Epithelial cell of esophagus (primary cell): ENCODE results near the gene RNF223.
"Not testable (repeated sequence)": the region's sequence is repeated elsewhere in the genome, so short reads cannot be mapped to it uniquely, and the experiment has no call there.

Experiments used
- DNase-seq: peaks from one replicate; pipeline ENCODE4 v3.0.0; 2010; ENCODE audit warnings: low read depth
- H3K4me3 ChIP-seq: 2 replicates; pipeline ENCODE4 v1.5.1; 2011; ENCODE audit warnings: mild to moderate bottlenecking, low read length, control low read depth
- CTCF ChIP-seq: IDR thresholded peaks from 2 replicates; pipeline ENCODE4 v1.5.1; 2011; ENCODE audit warnings: low read depth, mild to moderate bottlenecking, low read length, control low read depth, inconsistent platforms; ENCODE audit not compliant: insufficient read depth; ENCODE audit errors: missing control alignments

The RNF223 gene

DNA sequence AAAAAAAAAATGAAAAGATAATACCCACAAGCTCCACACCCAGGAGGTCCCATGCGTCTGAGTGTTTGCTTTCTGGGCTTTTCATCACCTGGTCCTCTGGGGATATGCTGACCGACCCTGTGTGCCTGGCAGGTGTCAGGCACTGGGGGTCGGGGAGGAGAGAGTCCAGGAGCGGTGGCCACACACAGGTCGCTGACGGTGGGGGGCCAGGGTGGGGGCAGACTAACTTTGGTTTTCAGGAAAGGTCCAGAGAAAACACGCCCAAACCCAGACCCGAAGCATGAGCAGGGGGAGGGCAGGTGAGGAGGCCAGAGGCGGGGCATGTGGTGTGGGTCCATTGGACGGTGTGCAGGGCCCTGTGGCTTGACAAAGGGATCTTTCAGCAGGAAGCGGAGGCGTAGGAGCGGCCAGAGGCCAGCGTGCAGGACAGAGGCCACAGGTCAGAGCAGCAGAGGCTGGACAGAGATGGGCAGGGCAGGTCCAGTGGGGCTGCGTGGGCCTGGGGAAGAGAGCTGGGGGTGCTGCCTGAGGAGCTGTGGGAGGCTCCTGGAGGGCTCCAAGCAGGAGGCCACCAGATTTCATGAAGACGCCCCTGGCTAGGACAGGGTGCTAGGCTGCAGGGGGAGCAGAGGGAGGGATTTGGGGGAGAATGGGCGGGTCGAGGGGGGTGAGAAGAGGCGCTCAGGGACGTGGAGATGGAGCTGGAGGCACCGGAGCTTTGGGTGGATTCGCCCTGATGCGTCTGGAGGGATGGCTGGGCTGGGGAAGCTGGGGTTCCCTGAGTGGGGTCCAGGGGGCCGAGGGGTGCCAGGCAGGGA is 15.8 kb downstream of the RNF223 start:
- TF ChIP-seq CTCF: no peak
- no peak overlapping the region for H3K4me3 ChIP-seq
- no peak for DNase-seq

DNA sequence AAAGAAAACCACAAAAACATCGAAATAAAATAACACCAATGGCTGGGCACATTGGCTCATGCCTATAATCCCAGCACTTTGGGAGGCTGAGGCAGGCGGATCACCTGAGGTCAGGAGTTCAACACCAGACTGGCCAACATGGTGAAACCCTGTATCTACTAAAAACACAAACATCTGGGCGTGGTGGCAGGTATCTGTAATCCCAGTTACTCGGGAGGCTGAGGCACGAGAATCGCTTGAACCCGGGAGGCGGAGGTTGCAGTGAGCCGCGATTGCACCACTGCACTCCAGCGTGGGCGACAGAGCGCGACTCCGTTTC is 16.4 kb downstream of the RNF223 start:
- H3K4me3 ChIP-seq, DNase-seq: not testable (repeated sequence)

GRCh38 chr1:1055841-1056736 is 18.0 kb downstream of the RNF223 start:
- DNase-seq: no peak
- H3K4me3 ChIP-seq: no peak overlapping the region
- no peak for TF ChIP-seq CTCF

DNA sequence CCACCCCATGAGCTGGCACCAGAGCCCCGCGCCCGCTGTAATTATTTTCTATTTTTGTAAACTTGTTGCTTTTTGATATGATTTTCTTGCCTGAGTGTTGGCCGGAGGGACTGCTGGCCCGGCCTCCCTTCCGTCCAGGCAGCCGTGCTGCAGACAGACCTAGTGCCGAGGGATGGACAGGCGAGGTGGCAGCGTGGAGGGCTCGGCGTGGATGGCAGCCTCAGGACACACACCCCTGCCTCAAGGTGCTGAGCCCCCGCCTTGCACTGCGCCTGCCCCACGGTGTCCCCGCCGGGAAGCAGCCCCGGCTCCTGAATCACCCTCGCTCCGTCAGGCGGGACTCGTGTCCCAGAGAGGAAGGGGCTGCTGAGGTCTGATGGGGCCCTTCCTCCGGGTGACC is 19.1 kb downstream of the RNF223 start:
- no peak for DNase-seq
- H3K4me3 ChIP-seq: no peak overlapping the region
- TF ChIP-seq CTCF: no peak

- no peak for DNase-seq
- no peak overlapping the region for H3K4me3 ChIP-seq
- no peak for TF ChIP-seq CTCF
Observed at GRCh38 chr1:1054099-1054700, 19.9 kb downstream of the RNF223 start.

DNA sequence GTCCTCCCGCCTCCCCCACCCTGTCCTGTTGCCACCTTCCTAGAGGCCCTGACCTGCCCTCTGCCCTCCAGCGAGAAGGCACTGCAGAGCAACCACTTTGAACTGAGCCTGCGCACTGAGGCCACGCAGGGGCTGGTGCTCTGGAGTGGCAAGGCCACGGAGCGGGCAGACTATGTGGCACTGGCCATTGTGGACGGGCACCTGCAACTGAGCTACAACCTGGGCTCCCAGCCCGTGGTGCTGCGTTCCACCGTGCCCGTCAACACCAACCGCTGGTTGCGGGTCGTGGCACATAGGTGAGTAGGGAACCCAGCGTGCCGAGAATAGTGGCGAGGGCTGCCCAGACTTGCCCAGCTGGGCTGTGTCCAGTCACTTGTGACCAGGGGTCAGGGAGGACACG is 20.4 kb downstream of the RNF223 start:
- no peak for DNase-seq
- H3K4me3 ChIP-seq: no peak overlapping the region
- no peak for TF ChIP-seq CTCF

GRCh38 chr1:1053022-1053421 is 21.1 kb downstream of the RNF223 start:
- TF ChIP-seq CTCF: no peak
- DNase-seq: no peak
- H3K4me3 ChIP-seq: no peak overlapping the region
